Measurements from ENCODE around the gene COL27A1.

- TF ChIP-seq CREB5 (CRISPR knock-in tag; IDR thresholded peaks at IDR 0.05; ENCODE audit: low read depth): no peak
- TF ChIP-seq, protein P1, sequence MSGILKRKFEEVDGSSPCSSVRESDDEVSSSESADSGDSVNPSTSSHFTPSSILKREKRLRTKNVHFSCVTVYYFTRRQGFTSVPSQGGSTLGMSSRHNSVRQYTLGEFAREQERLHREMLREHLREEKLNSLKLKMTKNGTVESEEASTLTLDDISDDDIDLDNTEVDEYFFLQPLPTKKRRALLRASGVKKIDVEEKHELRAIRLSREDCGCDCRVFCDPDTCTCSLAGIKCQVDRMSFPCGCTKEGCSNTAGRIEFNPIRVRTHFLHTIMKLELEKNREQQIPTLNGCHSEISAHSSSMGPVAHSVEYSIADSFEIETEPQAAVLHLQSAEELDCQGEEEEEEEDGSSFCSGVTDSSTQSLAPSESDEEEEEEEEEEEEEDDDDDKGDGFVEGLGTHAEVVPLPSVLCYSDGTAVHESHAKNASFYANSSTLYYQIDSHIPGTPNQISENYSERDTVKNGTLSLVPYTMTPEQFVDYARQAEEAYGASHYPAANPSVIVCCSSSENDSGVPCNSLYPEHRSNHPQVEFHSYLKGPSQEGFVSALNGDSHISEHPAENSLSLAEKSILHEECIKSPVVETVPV (CRISPR knock-in tag; IDR thresholded peaks at IDR 0.05): no peak
- no peak for TF ChIP-seq CSDC2 (CRISPR knock-in tag; IDR thresholded peaks at IDR 0.05)
- no peak for TF ChIP-seq ZFP3 (CRISPR knock-in tag; IDR thresholded peaks at IDR 0.05)
- no peak for TF ChIP-seq ZFP30 (CRISPR knock-in tag; IDR thresholded peaks at IDR 0.05)
- TF ChIP-seq, protein P2, sequence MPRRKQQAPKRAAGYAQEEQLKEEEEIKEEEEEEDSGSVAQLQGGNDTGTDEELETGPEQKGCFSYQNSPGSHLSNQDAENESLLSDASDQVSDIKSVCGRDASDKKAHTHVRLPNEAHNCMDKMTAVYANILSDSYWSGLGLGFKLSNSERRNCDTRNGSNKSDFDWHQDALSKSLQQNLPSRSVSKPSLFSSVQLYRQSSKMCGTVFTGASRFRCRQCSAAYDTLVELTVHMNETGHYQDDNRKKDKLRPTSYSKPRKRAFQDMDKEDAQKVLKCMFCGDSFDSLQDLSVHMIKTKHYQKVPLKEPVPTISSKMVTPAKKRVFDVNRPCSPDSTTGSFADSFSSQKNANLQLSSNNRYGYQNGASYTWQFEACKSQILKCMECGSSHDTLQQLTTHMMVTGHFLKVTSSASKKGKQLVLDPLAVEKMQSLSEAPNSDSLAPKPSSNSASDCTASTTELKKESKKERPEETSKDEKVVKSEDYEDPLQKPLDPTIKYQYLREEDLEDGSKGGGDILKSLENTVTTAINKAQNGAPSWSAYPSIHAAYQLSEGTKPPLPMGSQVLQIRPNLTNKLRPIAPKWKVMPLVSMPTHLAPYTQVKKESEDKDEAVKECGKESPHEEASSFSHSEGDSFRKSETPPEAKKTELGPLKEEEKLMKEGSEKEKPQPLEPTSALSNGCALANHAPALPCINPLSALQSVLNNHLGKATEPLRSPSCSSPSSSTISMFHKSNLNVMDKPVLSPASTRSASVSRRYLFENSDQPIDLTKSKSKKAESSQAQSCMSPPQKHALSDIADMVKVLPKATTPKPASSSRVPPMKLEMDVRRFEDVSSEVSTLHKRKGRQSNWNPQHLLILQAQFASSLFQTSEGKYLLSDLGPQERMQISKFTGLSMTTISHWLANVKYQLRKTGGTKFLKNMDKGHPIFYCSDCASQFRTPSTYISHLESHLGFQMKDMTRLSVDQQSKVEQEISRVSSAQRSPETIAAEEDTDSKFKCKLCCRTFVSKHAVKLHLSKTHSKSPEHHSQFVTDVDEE (CRISPR knock-in tag; IDR thresholded peaks at IDR 0.05): no peak
- TF ChIP-seq ARNTL (CRISPR knock-in tag; IDR thresholded peaks at IDR 0.05; ENCODE audit: borderline replicate concordance, low read depth): no peak
- TF ChIP-seq BACH2 (CRISPR knock-in tag; IDR thresholded peaks at IDR 0.05; ENCODE audit: borderline replicate concordance): no peak
- TF ChIP-seq PATZ1 (CRISPR knock-in tag; IDR thresholded peaks at IDR 0.05; ENCODE audit: borderline replicate concordance): no peak
- no peak for TF ChIP-seq GLIS3 (CRISPR knock-in tag; IDR thresholded peaks at IDR 0.05)
- no peak for TF ChIP-seq RARB (CRISPR knock-in tag; IDR thresholded peaks at IDR 0.05)
- no peak for TF ChIP-seq SNAI2 (CRISPR knock-in tag; IDR thresholded peaks at IDR 0.05)
- TF ChIP-seq PPARA (CRISPR knock-in tag; IDR thresholded peaks at IDR 0.05; ENCODE audit: borderline replicate concordance): no peak
- TF ChIP-seq ZNF565 (CRISPR knock-in tag; conservative IDR thresholded peaks at IDR 0.05; ENCODE audit: low read depth): no peak
Measured at GRCh38 chr9:114169952-114170770, 14.8 kb downstream of the COL27A1 start.
